WTC11 (cell line): ENCODE measurements around the gene AVEN. TPM values are rescaled to one million over a fixed set of nuclear protein-coding genes. Genes with fewer than 3 reads are reported as not detected.

ENCODE experiments used
- ATAC-seq: fragments of 200-7000 bp; cut with Tn5 transposase; 2 replicates; pipeline ENCODE4 v1.10.0; 2021; ENCODE audit warnings: mild to moderate bottlenecking, moderate library complexity
- CTCF ChIA-PET: fragments of 300-600 bp; sonication (Branson Sonifier 250); formaldehyde crosslinking; loops from one replicate; lab custom pipeline; 2021; ENCODE audit warnings: antibody characterized with exemption; lab: Charles Lee
- POLR2A ChIA-PET: fragments of 350-600 bp; sonication (Branson Sonifier 250); formaldehyde crosslinking; loops from one replicate; lab custom pipeline; 2021; ENCODE audit warnings: antibody characterized with exemption; lab: Charles Lee
- DNase-seq: peaks from one replicate; pipeline ENCODE4 v3.0.0; 2021; ENCODE audit warnings: low spot score
- H3K27ac Mint-ChIP-seq: 2 replicates; pipeline ENCODE4 v1.8.0; 2021; ENCODE audit warnings: mixed read lengths
- H3K27me3 Mint-ChIP-seq: 2 replicates; pipeline ENCODE4 v1.8.0; 2021; ENCODE audit warnings: low read depth, mild to moderate bottlenecking, moderate library complexity, mixed read lengths
- H3K36me3 Mint-ChIP-seq: 2 replicates; pipeline ENCODE4 v1.8.0; 2021; ENCODE audit warnings: mixed read lengths
- H3K4me1 Mint-ChIP-seq: 2 replicates; pipeline ENCODE4 v1.8.0; 2022; ENCODE audit warnings: mixed read lengths
- H3K4me3 Mint-ChIP-seq: 2 replicates; pipeline ENCODE4 v1.8.0; 2021; ENCODE audit warnings: mild to moderate bottlenecking, moderate library complexity, mixed read lengths
- H3K9me3 Mint-ChIP-seq: 2 replicates; pipeline ENCODE4 v1.8.0; 2021; ENCODE audit warnings: mixed read lengths
- AFF4 ChIP-seq: sonication (generic); formaldehyde crosslinking; IDR thresholded peaks from 2 replicates; pipeline ENCODE4 v1.8.1; 2023; ENCODE audit warnings: mild to moderate bottlenecking, missing genetic modification reagents, borderline replicate concordance
- ATF3 ChIP-seq: sonication (generic); formaldehyde crosslinking; conservative IDR thresholded peaks from 2 replicates; pipeline ENCODE4 v1.8.1; 2022; ENCODE audit warnings: mild to moderate bottlenecking, missing genetic modification reagents
- CBFB ChIP-seq: sonication (generic); formaldehyde crosslinking; IDR thresholded peaks from 2 replicates; pipeline ENCODE4 v1.8.1; 2022; ENCODE audit warnings: mild to moderate bottlenecking, low read depth, missing genetic modification reagents
- E2F1 ChIP-seq: sonication (generic); formaldehyde crosslinking; IDR thresholded peaks from 2 replicates; pipeline ENCODE4 v1.8.0; 2022; ENCODE audit warnings: mild to moderate bottlenecking, missing genetic modification reagents
- ELF4 ChIP-seq: sonication (generic); formaldehyde crosslinking; IDR thresholded peaks from 2 replicates; pipeline ENCODE4 v1.8.1; 2022; ENCODE audit warnings: low read depth, mild to moderate bottlenecking, moderate library complexity, missing genetic modification reagents
- MAX ChIP-seq: sonication (generic); formaldehyde crosslinking; IDR thresholded peaks from 2 replicates; pipeline ENCODE4 v1.8.0; 2022; ENCODE audit warnings: mild to moderate bottlenecking, missing genetic modification reagents
- MLX ChIP-seq: sonication (generic); formaldehyde crosslinking; IDR thresholded peaks from 2 replicates; pipeline ENCODE4 v1.8.1; 2023; ENCODE audit warnings: mild to moderate bottlenecking, missing genetic modification reagents, moderate library complexity
- OVOL2 ChIP-seq: fragments of 250-450 bp; sonication (Bioruptor Pico); IDR thresholded peaks from 2 replicates; pipeline ENCODE4 v1.9.0; 2021; ENCODE audit warnings: mild to moderate bottlenecking, borderline replicate concordance
- RELA ChIP-seq: sonication (generic); formaldehyde crosslinking; IDR thresholded peaks from 2 replicates; pipeline ENCODE4 v1.8.1; 2022; ENCODE audit warnings: missing genetic modification reagents, mild to moderate bottlenecking, borderline replicate concordance
- SP1 ChIP-seq: sonication (generic); formaldehyde crosslinking; conservative IDR thresholded peaks from 2 replicates; pipeline ENCODE4 v1.8.1; 2022; ENCODE audit warnings: missing genetic modification reagents
- STAT6 ChIP-seq: sonication (generic); formaldehyde crosslinking; conservative IDR thresholded peaks from 2 replicates; pipeline ENCODE4 v1.8.1; 2023; ENCODE audit warnings: mild to moderate bottlenecking, low read depth, missing genetic modification reagents, moderate library complexity
- TCF7 ChIP-seq: sonication (generic); formaldehyde crosslinking; IDR thresholded peaks from 2 replicates; pipeline ENCODE4 v1.8.0; 2022; ENCODE audit warnings: mild to moderate bottlenecking, low read depth, missing genetic modification reagents, moderate library complexity
- TEAD1 ChIP-seq: sonication (generic); formaldehyde crosslinking; IDR thresholded peaks from 2 replicates; pipeline ENCODE4 v1.8.0; 2022; ENCODE audit warnings: mild to moderate bottlenecking, missing genetic modification reagents
- TP53 ChIP-seq: sonication (generic); formaldehyde crosslinking; IDR thresholded peaks from 2 replicates; pipeline ENCODE4 v1.8.1; 2023; ENCODE audit warnings: mild to moderate bottlenecking, missing genetic modification reagents
- ZBTB21 ChIP-seq: sonication (generic); formaldehyde crosslinking; IDR thresholded peaks from 2 replicates; pipeline ENCODE4 v1.8.1; 2023; ENCODE audit warnings: mild to moderate bottlenecking, missing genetic modification reagents, borderline replicate concordance
- ZNF396 ChIP-seq: fragments of 250-450 bp; sonication (Bioruptor Pico); IDR thresholded peaks from 2 replicates; pipeline ENCODE4 v1.8.0; 2021; ENCODE audit warnings: mild to moderate bottlenecking, moderate library complexity, borderline replicate concordance
- total RNA-seq: library from RNA; stranded (reverse); gene quantifications from 3 replicates; pipeline ENCODE4 v1.2.3, GENCODE V29; 2021

The AVEN gene
- total RNA-seq, 1 experiment from 2014 or later = 12.4 TPM

GRCh38 chr15:34064438-34064837 is 25.4 kb upstream of the AVEN start:
- Mint-ChIP-seq H3K4me3 (no peak overlapping the region), H3K36me3 (no peaks in the 10 kb centered on the region), H3K4me1 (no peaks in the 10 kb centered on the region), H3K9me3 (no peaks in the 10 kb centered on the region), H3K27me3 (no peaks in the 10 kb centered on the region; the same call in 1 of the 2 replicates), H3K27ac (no peak overlapping the region)
- no peak for ATAC-seq
- ChIA-PET CTCF (no interaction called here), POLR2A (no interaction called here)
- TF ChIP-seq OVOL2 (CRISPR knock-in tag) (no peak), STAT6 (CRISPR knock-in tag) (no peak), TCF7 (CRISPR knock-in tag) (no peak), ZBTB21 (CRISPR knock-in tag) (no peak), AFF4 (CRISPR knock-in tag) (no peak), TP53 (CRISPR knock-in tag) (no peak), RELA (CRISPR knock-in tag) (no peak), E2F1 (CRISPR knock-in tag) (no peak), ATF3 (CRISPR knock-in tag) (no peak), ZNF396 (CRISPR knock-in tag) (no peak), MLX (CRISPR knock-in tag) (no peak), CBFB (CRISPR knock-in tag) (no peak), MAX (no peak)
- DNase-seq = no peak

GRCh38 chr15:34059946-34060345 is 20.9 kb upstream of the AVEN start:
- ATAC-seq (no peak), DNase-seq (no peak)
- no peaks in the 10 kb centered on the region for H3K9me3 Mint-ChIP-seq
- no peaks in the 10 kb centered on the region; the same call in 1 of the 2 replicates for H3K27me3 Mint-ChIP-seq
- CTCF ChIA-PET = no interaction called here
- TF ChIP-seq SP1 (no peak), CBFB (CRISPR knock-in tag) (no peak), ELF4 (CRISPR knock-in tag) (no peak), TEAD1 (CRISPR knock-in tag) (no peak)
- H3K4me1 Mint-ChIP-seq = no peaks in the 10 kb centered on the region
- POLR2A ChIA-PET = no interaction called here
- no peak overlapping the region for H3K4me3 Mint-ChIP-seq
- 0 out of 2 replicates have a peak overlapping the region, but pooled peaks have one; percentile 14 for H3K27ac Mint-ChIP-seq
- H3K36me3 Mint-ChIP-seq = no peaks in the 10 kb centered on the region
